Left ventricle myocardium superior (tissue), 1 donor: Measurements from ENCODE around the gene PNPLA7. TPM values are rescaled to one million over a fixed set of nuclear protein-coding genes. Genes with fewer than 3 reads are reported as not detected.
"Not testable (repeated sequence)": the region's sequence is repeated elsewhere in the genome, so short reads cannot be mapped to it uniquely, and the experiment has no call there.

ENCODE experiments used
- ATAC-seq: fragments of 200-7000 bp; cut with Tn5 transposase; one replicate; pipeline ENCODE4 v1.9.1; 2020; ENCODE audit warnings: mild to moderate bottlenecking, moderate library complexity
- DNase-seq: peaks from one replicate; pipeline ENCODE4 v3.0.0-alpha.2; 2020
- intact Hi-C: fragments of 100-400 bp; cut with micrococcal nuclease; formaldehyde crosslinking; loops from one replicate; pipeline ENCODE4 v1.11.0; 2022
- microRNA-seq: library from miRNA; unstranded; fragments of <30 nt; microRNA quantifications from one replicate; pipeline ENCODE4 v1.2.0, GENCODE V29; 2020; ENCODE audit warnings: borderline number of aligned reads
- total RNA-seq: library from RNA; stranded (reverse); fragmentation: NEBNext Ultra II Directional; extraction: Animal tissue kit (Norgen Biotek cat#: 25700); gene quantifications from one replicate; pipeline ENCODE4 v1.2.1, GENCODE V29; 2021
- donor health status: DM: no; HTN: yes; CAD: no; lungs with severe emphysema.

PNPLA7 gene
- total RNA-seq, 1 donor from 2014 or later, result 10.7 TPM

GRCh38 chr9:137421838-137422603 lies 128.2 kb downstream of the PNPLA7 start:
- intact Hi-C loops, result no loop called here
- ATAC-seq (no peak), DNase-seq (no peak)

- DNase-seq (peak; percentile 47), ATAC-seq (peak; percentile 47)
- intact Hi-C loops, result no loop called here
Observed at GRCh38 chr9:137417161-137418021, 132.8 kb downstream of the PNPLA7 start.

- DNase-seq (peak; percentile 31), ATAC-seq (peak; percentile 17)
- intact Hi-C loops, result no loop called here
Observed at GRCh38 chr9:137416563-137417151, 133.5 kb downstream of the PNPLA7 start.

- peak; percentile 22 for DNase-seq
- no peak for ATAC-seq
- intact Hi-C loops, result no loop called here
Observed at GRCh38 chr9:137416006-137416562, 134.1 kb downstream of the PNPLA7 start.

GRCh38 chr9:137415451-137415850 lies 134.8 kb downstream of the PNPLA7 start:
- DNase-seq (peak; percentile 11), ATAC-seq (no peak)
- intact Hi-C loops, result no loop called here

GRCh38 chr9:137412431-137412830 lies 137.8 kb downstream of the PNPLA7 start:
- ATAC-seq, result no peak
- peak; percentile 12 for DNase-seq

GRCh38 chr9:137411645-137412380 lies 138.4 kb downstream of the PNPLA7 start:
- intact Hi-C loops, result no loop called here
- peak; percentile 77 for DNase-seq
- peak; percentile 21 for ATAC-seq

More at GRCh38 chr9:137412431-137412830, 137.8 kb downstream of the PNPLA7 start:
- intact Hi-C loops, result no loop called here

GRCh38 chr9:137411260-137411644 lies 138.9 kb downstream of the PNPLA7 start:
- intact Hi-C loops, result no loop called here

GRCh38 chr9:137410891-137411249 lies 139.3 kb downstream of the PNPLA7 start:
- ATAC-seq (no peak), DNase-seq (peak; percentile 28)
- intact Hi-C loops, result no loop called here

More at GRCh38 chr9:137411260-137411644, 138.9 kb downstream of the PNPLA7 start:
- peak; percentile 43 for DNase-seq
- ATAC-seq, result no peak

GRCh38 chr9:137410236-137410890 lies 139.8 kb downstream of the PNPLA7 start:
- peak; percentile 8 for DNase-seq
- intact Hi-C loops, ATAC-seq: not testable (repeated sequence)

Small RNA genes lying within 50 kb of the gene (microRNA-seq; reads per million reads assigned to microRNA genes)
- gene MIR7114, result not detected

Other genes starting within 250 kb of the PNPLA7 start
- gene NRARP, start 248.1 kb downstream of the PNPLA7 start, total RNA-seq, result 4.0 TPM
- 8.3 TPM for gene EXD3, start 127.2 kb downstream of the PNPLA7 start, total RNA-seq
- gene NOXA1, start 127.0 kb downstream of the PNPLA7 start, total RNA-seq, result 1.9 TPM
- not detected for gene ENTPD8, start 109.0 kb downstream of the PNPLA7 start, total RNA-seq
- 10.2 TPM for gene NSMF, start 91.1 kb downstream of the PNPLA7 start, total RNA-seq
- gene MRPL41, start 1.5 kb upstream of the PNPLA7 start, total RNA-seq, result 228 TPM
- 21.8 TPM for gene DPH7, start 28.5 kb upstream of the PNPLA7 start, total RNA-seq
- gene ZMYND19, start 40.1 kb upstream of the PNPLA7 start, total RNA-seq, result 11.6 TPM
- gene ARRDC1, start 55.3 kb upstream of the PNPLA7 start, total RNA-seq, result 17.3 TPM
- 37.0 TPM for gene EHMT1, start 68.6 kb upstream of the PNPLA7 start, total RNA-seq